NT2/D1 (cell line): ENCODE results near the gene FREM2.

Experiments
- DNase-seq: peaks from one replicate; pipeline ENCODE4 v3.0.0-alpha.2; 2011; ENCODE audit warnings: low read depth, low spot score
- H3K27me3 ChIP-seq: 2 replicates; pipeline ENCODE4 v1.6.0; 2011; ENCODE audit warnings: mild to moderate bottlenecking; ENCODE audit not compliant: insufficient read length, insufficient read depth
- H3K36me3 ChIP-seq: 2 replicates; pipeline ENCODE4 v1.6.1; 2011; ENCODE audit warnings: mild to moderate bottlenecking, low read length, mixed read lengths; ENCODE audit not compliant: insufficient read depth, insufficient read length
- H3K4me1 ChIP-seq: 2 replicates; pipeline ENCODE4 v1.5.1; 2011; ENCODE audit not compliant: insufficient read depth, insufficient read length
- H3K4me3 ChIP-seq: 2 replicates; pipeline ENCODE4 v1.5.1; 2011; ENCODE audit warnings: low read depth; ENCODE audit not compliant: insufficient read length
- H3K9ac ChIP-seq: 2 replicates; pipeline ENCODE4 v1.6.0; 2011; ENCODE audit warnings: low read depth; ENCODE audit not compliant: insufficient read length
- H3K9me3 ChIP-seq: 2 replicates; pipeline ENCODE4 v1.5.1; 2011; ENCODE audit warnings: mild to moderate bottlenecking, low read length; ENCODE audit not compliant: insufficient read depth
- SUZ12 ChIP-seq: IDR thresholded peaks from 2 replicates; pipeline ENCODE4 v1.6.1; 2011; ENCODE audit not compliant: insufficient read length, insufficient read depth; ENCODE audit errors: extremely low read depth
- YY1 ChIP-seq: IDR thresholded peaks from 2 replicates; pipeline ENCODE4 v1.6.1; 2011; ENCODE audit not compliant: insufficient read length, insufficient read depth
- ZNF274 ChIP-seq: IDR thresholded peaks from 2 replicates; pipeline ENCODE4 v1.6.1; 2011; ENCODE audit warnings: mild to moderate bottlenecking, low read depth, low read length

FREM2 gene

DNA sequence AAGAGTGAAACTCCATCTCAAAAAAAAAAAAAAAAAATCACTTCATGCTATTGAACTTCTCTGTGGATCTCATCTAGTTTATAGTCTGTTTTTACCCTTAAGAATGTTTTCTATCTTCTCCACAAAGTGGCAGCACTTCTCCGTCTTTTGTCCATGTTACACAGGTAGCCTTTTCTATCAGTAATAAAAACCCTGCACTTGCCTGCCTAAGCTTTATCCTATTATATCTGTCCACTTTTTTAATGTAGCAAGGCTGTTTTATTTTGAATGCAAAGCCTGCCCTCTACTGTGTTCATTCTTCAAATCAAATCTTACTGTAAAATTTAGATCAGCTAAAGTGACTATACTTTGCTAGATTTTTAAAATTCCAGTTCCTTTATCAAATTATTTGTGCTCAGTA, 179.8 kb downstream of the FREM2 start:
- DNase-seq = no peak
- H3K36me3 ChIP-seq = no peaks in the 10 kb centered on the region
- H3K9ac ChIP-seq = no peak overlapping the region
- TF ChIP-seq YY1 = no peak
- TF ChIP-seq ZNF274 = no peak
- no peak for TF ChIP-seq SUZ12
- no peak overlapping the region for H3K4me3 ChIP-seq
- H3K4me1 ChIP-seq = no peaks in the 10 kb centered on the region
- H3K9me3 ChIP-seq = no peaks in the 10 kb centered on the region
- H3K27me3 ChIP-seq = no peaks in the 10 kb centered on the region

GRCh38 chr13:38868399-38868798, 181.5 kb downstream of the FREM2 start:
- no peak for DNase-seq
- TF ChIP-seq SUZ12 (no peak), ZNF274 (no peak), YY1 (no peak)
- H3K4me1 ChIP-seq = no peaks in the 10 kb centered on the region
- no peaks in the 10 kb centered on the region for H3K9me3 ChIP-seq
- no peaks in the 10 kb centered on the region for H3K36me3 ChIP-seq
- no peak overlapping the region for H3K9ac ChIP-seq
- H3K27me3 ChIP-seq = no peaks in the 10 kb centered on the region
- no peak overlapping the region for H3K4me3 ChIP-seq

DNA sequence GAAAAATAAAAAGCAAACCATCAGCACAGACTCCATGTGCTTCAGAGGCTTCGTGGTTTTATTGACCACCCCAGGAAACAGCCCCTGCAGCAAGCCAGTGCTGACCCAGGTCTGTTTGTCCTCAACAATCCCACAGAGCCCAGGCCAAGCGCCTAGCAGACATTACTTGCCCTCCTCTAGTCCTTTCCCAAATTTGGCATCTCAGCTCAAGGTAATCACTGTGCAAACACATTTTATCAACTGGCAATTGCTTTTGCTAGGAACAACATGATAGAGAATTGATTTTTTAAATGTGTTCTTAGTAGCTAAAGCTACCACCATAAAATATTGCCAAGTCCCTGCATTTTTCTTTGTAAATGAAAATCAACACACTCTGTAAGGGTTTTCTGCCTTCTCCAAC, 182.0 kb downstream of the FREM2 start:
- no peaks in the 10 kb centered on the region for H3K36me3 ChIP-seq
- no peaks in the 10 kb centered on the region for H3K27me3 ChIP-seq
- H3K9ac ChIP-seq = no peak overlapping the region
- TF ChIP-seq SUZ12 (no peak), ZNF274 (no peak), YY1 (no peak)
- DNase-seq = no peak
- H3K4me3 ChIP-seq = no peak overlapping the region
- H3K4me1 ChIP-seq = no peaks in the 10 kb centered on the region
- no peaks in the 10 kb centered on the region for H3K9me3 ChIP-seq

DNA sequence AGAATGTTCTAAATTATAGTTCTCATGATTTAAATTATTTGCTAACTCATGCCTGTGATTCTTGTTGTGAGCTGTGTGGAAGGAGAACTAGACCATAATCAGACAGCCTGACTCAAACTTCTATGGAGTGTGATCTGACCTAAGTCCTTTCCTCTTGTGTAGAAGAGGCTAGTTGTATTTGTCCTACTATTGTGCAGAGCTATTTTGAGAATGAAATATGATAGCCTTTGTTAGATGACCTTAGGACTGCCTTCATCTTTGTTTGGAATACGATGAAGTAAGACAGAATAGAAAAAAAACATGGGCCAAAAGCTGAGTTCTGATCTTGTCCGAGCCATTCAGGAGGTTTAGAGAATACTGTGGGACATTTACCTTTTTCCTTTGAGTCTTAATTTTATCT, 184.4 kb downstream of the FREM2 start:
- Histone ChIP-seq H3K27me3 (no peaks in the 10 kb centered on the region), H3K36me3 (no peaks in the 10 kb centered on the region), H3K9ac (no peak overlapping the region), H3K4me3 (no peak overlapping the region), H3K9me3 (no peaks in the 10 kb centered on the region), H3K4me1 (no peaks in the 10 kb centered on the region)
- no peak for TF ChIP-seq ZNF274
- no peak for TF ChIP-seq YY1
- no peak for TF ChIP-seq SUZ12
- no peak for DNase-seq

GRCh38 chr13:38872693-38873092, 185.8 kb downstream of the FREM2 start:
- H3K27me3 ChIP-seq = no peaks in the 10 kb centered on the region
- peak; percentile 35 for DNase-seq
- H3K9ac ChIP-seq = no peak overlapping the region
- no peak overlapping the region for H3K4me3 ChIP-seq
- no peaks in the 10 kb centered on the region for H3K9me3 ChIP-seq
- no peak for TF ChIP-seq YY1
- no peak for TF ChIP-seq ZNF274
- TF ChIP-seq SUZ12 = no peak
- H3K4me1 ChIP-seq = no peaks in the 10 kb centered on the region
- H3K36me3 ChIP-seq = no peaks in the 10 kb centered on the region

DNA sequence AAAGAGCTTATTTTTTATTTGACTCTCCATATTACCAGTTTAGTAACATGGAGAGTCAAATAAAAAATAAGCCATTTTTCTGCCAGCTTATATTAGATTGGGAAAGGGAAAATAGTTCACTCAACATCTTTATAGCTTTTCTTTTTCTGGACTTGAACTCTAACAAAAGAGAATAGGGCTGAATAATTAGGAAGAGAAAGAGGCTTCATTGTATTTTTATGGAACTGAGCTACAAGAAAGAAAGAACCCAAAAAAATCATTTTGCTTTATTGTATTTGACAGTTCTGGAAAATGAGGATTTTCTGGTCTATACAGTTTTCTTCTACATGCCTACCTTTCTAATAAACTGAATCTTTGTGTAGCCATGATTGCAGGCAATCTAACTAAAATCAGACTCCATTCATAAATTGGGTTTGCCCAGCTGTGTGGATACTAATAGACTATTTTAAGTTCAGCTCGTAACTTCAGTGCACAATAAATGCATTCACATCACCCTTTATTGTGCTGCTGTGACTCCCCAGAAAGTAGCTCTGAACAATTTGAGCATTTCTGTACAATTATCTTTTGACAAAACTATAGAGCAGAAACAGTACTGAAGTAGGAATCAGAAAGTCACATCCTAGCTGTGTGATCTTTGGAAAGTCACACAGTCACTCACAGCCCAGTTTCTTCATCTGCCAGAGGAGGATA, 188.5 kb downstream of the FREM2 start:
- TF ChIP-seq YY1 (no peak), SUZ12 (no peak), ZNF274 (no peak)
- no peak for DNase-seq
- Histone ChIP-seq H3K4me1 (no peaks in the 10 kb centered on the region), H3K9ac (no peak overlapping the region), H3K36me3 (no peaks in the 10 kb centered on the region), H3K9me3 (no peaks in the 10 kb centered on the region), H3K4me3 (no peak overlapping the region), H3K27me3 (no peaks in the 10 kb centered on the region)

- H3K4me1 ChIP-seq = no peaks in the 10 kb centered on the region
- no peak for DNase-seq
These were observed 192.4 kb downstream of the FREM2 start for GRCh38 chr13:38879278-38879677.

More at GRCh38 chr13:38879278-38879677, 192.4 kb downstream of the FREM2 start:
- TF ChIP-seq ZNF274 (no peak), YY1 (no peak), SUZ12 (no peak)
- no peaks in the 10 kb centered on the region for H3K9me3 ChIP-seq
- H3K27me3 ChIP-seq = no peaks in the 10 kb centered on the region
- no peak overlapping the region for H3K9ac ChIP-seq
- H3K4me3 ChIP-seq = no peak overlapping the region
- no peaks in the 10 kb centered on the region for H3K36me3 ChIP-seq
